Hepatocyte (in vitro differentiated cells): ENCODE results near the gene SNX21.

Experiments used
- EZH2 ChIP-seq: fragments of 200-600 bp; sonication (generic); IDR thresholded peaks from 2 replicates; pipeline ENCODE4 v1.6.1; 2016; ENCODE audit warnings: antibody characterized with exemption, mild to moderate bottlenecking, borderline replicate concordance
- EZH2phosphoT487 ChIP-seq: fragments of 200-600 bp; sonication (generic); IDR thresholded peaks from one replicate; pipeline ENCODE4 v1.6.1; 2018; ENCODE audit warnings: antibody characterized with exemption, mild to moderate bottlenecking, low read depth, moderate library complexity; ENCODE audit not compliant: unreplicated experiment, severe bottlenecking
- TF ChIP-seq, protein P1 (sequence below): fragments of 200-600 bp; sonication (generic); IDR thresholded peaks from 2 replicates; pipeline ENCODE4 v1.5.1; 2016; ENCODE audit warnings: antibody characterized with exemption, mild to moderate bottlenecking; ENCODE audit not compliant: poor library complexity

DNA sequence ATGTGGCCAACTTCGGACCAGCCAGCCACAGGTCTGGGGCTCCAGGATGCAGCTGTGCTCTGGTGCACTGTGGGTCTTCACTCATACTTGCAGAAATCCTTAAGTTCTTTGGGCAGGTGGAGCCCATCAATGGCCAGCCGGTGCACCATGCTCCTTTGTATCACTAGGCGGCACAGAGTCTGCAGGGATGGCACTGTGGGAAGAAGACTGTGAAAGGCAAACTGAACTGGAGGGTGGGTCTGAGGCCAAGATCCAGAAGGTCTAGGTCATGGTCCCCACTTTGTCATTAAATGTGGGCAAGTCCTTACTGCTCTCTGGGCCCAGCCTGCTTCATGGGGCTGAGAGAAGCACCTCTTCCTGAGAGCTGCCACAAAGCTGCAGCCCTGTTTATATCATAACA lies 55.1 kb downstream of the SNX21 start:
- no peak for TF ChIP-seq EZH2
- TF ChIP-seq EZH2phosphoT487: no peak
- TF ChIP-seq, protein P1, sequence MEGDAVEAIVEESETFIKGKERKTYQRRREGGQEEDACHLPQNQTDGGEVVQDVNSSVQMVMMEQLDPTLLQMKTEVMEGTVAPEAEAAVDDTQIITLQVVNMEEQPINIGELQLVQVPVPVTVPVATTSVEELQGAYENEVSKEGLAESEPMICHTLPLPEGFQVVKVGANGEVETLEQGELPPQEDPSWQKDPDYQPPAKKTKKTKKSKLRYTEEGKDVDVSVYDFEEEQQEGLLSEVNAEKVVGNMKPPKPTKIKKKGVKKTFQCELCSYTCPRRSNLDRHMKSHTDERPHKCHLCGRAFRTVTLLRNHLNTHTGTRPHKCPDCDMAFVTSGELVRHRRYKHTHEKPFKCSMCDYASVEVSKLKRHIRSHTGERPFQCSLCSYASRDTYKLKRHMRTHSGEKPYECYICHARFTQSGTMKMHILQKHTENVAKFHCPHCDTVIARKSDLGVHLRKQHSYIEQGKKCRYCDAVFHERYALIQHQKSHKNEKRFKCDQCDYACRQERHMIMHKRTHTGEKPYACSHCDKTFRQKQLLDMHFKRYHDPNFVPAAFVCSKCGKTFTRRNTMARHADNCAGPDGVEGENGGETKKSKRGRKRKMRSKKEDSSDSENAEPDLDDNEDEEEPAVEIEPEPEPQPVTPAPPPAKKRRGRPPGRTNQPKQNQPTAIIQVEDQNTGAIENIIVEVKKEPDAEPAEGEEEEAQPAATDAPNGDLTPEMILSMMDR: no peak
